Activated naive CD8-positive, alpha-beta T cell treated with anti-CD3 and anti-CD28 coated beads, Interleukin-2, amount 10 ng/mL, durations not matched to agents 7 days and 5 days (primary cell): Measurements from ENCODE around the gene SYNPO. TPM values are rescaled to one million over a fixed set of nuclear protein-coding genes. Genes with fewer than 3 reads are reported as not detected.

Source experiments
- ATAC-seq: fragments of 150-1000 bp; cut with Tn5 transposase; one replicate; pipeline ENCODE4 v1.10.0; 2021; ENCODE audit warnings: low read depth, moderate library complexity
- POLR2A ChIA-PET: fragments of 350-600 bp; sonication (Branson Sonifier 250); formaldehyde crosslinking; loops from one replicate; lab custom pipeline; 2021; ENCODE audit warnings: antibody characterized with exemption; lab: Charles Lee
- DNase-seq: peaks from one replicate; pipeline ENCODE4 v3.0.0; 2021
- H3K27ac Mint-ChIP-seq: one replicate; pipeline ENCODE4 v1.8.0; 2022; ENCODE audit warnings: mild to moderate bottlenecking, mixed read lengths
- H3K27me3 Mint-ChIP-seq: one replicate; pipeline ENCODE4 v1.8.0; 2022; ENCODE audit warnings: mild to moderate bottlenecking, moderate library complexity, mixed read lengths
- H3K36me3 Mint-ChIP-seq: one replicate; pipeline ENCODE4 v1.8.0; 2021; ENCODE audit warnings: mild to moderate bottlenecking, mixed read lengths
- H3K4me1 Mint-ChIP-seq: one replicate; pipeline ENCODE4 v1.8.0; 2021; ENCODE audit warnings: mixed read lengths
- H3K4me3 Mint-ChIP-seq: one replicate; pipeline ENCODE4 v1.8.0; 2022; ENCODE audit warnings: mild to moderate bottlenecking, moderate library complexity, mixed read lengths
- H3K9me3 Mint-ChIP-seq: one replicate; pipeline ENCODE4 v1.8.0; 2021; ENCODE audit warnings: mixed read lengths
- total RNA-seq, 2 experiments: library from RNA; stranded (reverse); gene quantifications; one replicate each; pipeline ENCODE4 v1.2.3, GENCODE V29; 2021

The SYNPO gene
- total RNA-seq, 2 experiments from 2014 or later: 0.25 to 0.28 TPM

DNA sequence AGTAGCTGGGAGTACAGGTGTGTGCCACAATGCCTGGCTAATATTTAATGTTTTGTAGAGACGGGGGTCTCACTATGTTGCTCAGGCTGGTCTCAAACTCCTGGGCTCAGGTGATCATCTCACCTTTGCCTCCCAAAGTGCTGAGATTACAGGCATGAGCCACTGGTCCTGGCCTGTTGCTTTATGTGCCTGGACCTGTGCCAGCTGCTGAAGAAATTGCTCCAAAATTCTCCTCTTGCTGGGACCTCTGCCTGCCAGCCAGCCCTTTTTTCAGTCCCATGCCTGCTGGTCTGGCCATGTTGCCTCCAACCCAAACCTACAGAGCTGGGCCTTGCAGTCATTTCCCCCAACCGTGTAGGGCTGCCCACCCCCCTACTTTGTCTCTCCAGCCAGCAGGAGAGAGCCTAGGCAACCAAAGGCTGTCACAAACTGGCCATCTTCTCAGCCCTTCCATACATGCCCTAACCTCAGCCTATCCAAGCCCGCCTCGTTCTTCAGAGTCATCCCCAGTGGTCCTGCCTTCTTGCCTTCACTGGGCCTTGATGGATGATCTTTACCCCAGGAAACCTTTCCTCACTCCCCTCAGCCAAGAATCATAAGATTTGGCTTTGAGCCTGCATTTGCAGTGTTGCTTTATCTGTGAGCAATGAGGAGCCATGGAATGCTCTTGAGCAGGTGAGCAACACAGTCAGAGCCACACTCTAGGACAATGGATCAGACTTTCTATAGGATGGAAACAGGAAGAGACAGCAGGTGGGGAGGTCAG, 27.4 kb upstream of the SYNPO start:
- Mint-ChIP-seq H3K4me3 (no peak overlapping the region), H3K9me3 (no peaks in the 10 kb centered on the region), H3K27ac (no peak overlapping the region), H3K36me3 (no peaks in the 10 kb centered on the region), H3K27me3 (peaks cover 2% of the 10 kb centered on the region), H3K4me1 (no peaks in the 10 kb centered on the region)
- POLR2A ChIA-PET: no interaction called here
- ATAC-seq (no peak), DNase-seq (no peak)

- no peak for ATAC-seq
- H3K4me3 Mint-ChIP-seq: no peak overlapping the region
Observed at GRCh38 chr5:150613991-150614660, 26.3 kb upstream of the SYNPO start.

GRCh38 chr5:150614661-150615060, 25.8 kb upstream of the SYNPO start:
- ATAC-seq (no peak), DNase-seq (no peak)
- Mint-ChIP-seq H3K36me3 (no peaks in the 10 kb centered on the region), H3K27ac (no peak overlapping the region), H3K4me3 (no peak overlapping the region), H3K27me3 (peaks cover 2% of the 10 kb centered on the region), H3K9me3 (no peaks in the 10 kb centered on the region), H3K4me1 (no peaks in the 10 kb centered on the region)
- POLR2A ChIA-PET: no interaction called here

More at GRCh38 chr5:150613991-150614660, 26.3 kb upstream of the SYNPO start:
- no peaks in the 10 kb centered on the region for H3K4me1 Mint-ChIP-seq
- POLR2A ChIA-PET: interaction anchor here (0.6 kb wide), 1 partner anchor 52 kb away, joined by 3 read pairs; no protein-coding TSS in a partner anchor
- H3K27ac Mint-ChIP-seq: no peak overlapping the region
- peaks cover 2% of the 10 kb centered on the region for H3K27me3 Mint-ChIP-seq
- no peak for DNase-seq
- H3K9me3 Mint-ChIP-seq: no peaks in the 10 kb centered on the region
- H3K36me3 Mint-ChIP-seq: no peaks in the 10 kb centered on the region

DNA sequence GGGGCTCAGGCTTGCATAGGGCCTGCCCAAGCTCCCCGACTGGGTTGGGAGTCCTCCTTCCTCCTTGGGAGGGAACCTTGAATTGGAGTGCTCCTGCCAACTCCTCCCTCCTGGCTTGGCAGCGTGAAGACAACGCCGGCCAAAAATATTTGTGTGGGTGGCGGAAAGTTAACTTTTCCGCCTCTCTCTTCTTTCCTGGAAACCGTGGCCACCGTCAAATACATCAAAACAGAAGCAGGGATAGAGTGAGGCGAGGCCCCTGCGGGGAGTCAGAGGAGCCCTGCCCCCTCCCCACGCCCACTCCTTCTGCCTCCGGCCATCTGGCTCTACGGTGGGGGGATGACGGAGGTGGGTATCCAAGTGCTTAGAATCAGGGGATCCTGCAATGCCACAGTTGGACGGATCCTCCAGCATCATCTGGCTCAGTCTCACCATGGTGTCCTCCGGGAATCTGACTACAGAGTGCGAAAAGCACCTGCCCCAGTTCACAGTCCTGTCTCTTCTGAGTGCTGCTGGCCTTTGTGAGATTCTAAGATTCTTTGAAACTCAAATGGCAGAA, 25.2 kb upstream of the SYNPO start:
- no peak for DNase-seq
- H3K36me3 Mint-ChIP-seq: no peaks in the 10 kb centered on the region
- H3K4me1 Mint-ChIP-seq: no peaks in the 10 kb centered on the region
- H3K9me3 Mint-ChIP-seq: no peaks in the 10 kb centered on the region
- H3K4me3 Mint-ChIP-seq: no peak overlapping the region
- H3K27me3 Mint-ChIP-seq: peaks cover 2% of the 10 kb centered on the region
- POLR2A ChIA-PET: no interaction called here
- ATAC-seq: no peak
- H3K27ac Mint-ChIP-seq: no peak overlapping the region

- ATAC-seq (no peak), DNase-seq (no peak)
- Mint-ChIP-seq H3K27me3 (peaks cover 2% of the 10 kb centered on the region), H3K4me1 (no peaks in the 10 kb centered on the region), H3K36me3 (no peaks in the 10 kb centered on the region), H3K27ac (no peak overlapping the region), H3K9me3 (no peaks in the 10 kb centered on the region), H3K4me3 (no peak overlapping the region)
- POLR2A ChIA-PET: no interaction called here
Observed at GRCh38 chr5:150616024-150616470, 24.4 kb upstream of the SYNPO start.

- DNase-seq (no peak), ATAC-seq (no peak)
- H3K4me1 Mint-ChIP-seq: no peaks in the 10 kb centered on the region
- peaks cover 2% of the 10 kb centered on the region for H3K27me3 Mint-ChIP-seq
- no peaks in the 10 kb centered on the region for H3K9me3 Mint-ChIP-seq
- no peak overlapping the region for H3K27ac Mint-ChIP-seq
- H3K4me3 Mint-ChIP-seq: no peak overlapping the region
- no peaks in the 10 kb centered on the region for H3K36me3 Mint-ChIP-seq
- POLR2A ChIA-PET: no interaction called here
Observed at GRCh38 chr5:150616506-150616905, 24.0 kb upstream of the SYNPO start.

DNA sequence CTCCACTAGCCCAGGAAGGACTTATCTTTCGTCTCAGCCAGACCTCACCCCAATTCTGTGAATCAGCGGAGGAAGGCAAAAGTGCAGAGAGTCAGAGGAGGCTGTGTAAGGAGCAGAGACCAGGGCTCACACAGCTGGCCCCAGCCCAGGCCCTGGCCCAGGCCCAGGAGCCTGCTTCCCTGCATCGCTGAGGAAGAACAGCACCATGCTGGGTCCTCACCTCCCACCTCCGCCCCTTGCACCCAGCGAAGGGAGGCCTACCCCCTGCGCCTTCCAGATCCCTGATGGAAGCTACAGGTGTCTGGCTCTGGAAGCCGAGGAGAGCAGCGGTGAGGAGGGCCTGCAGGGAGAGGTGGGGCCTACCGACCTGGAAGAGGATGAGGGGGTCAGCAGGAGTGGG, 22.3 kb upstream of the SYNPO start:
- Mint-ChIP-seq H3K9me3 (no peaks in the 10 kb centered on the region), H3K27me3 (peaks cover 6% of the 10 kb centered on the region), H3K36me3 (no peaks in the 10 kb centered on the region), H3K4me3 (no peak overlapping the region), H3K27ac (no peak overlapping the region), H3K4me1 (peaks cover 5% of the 10 kb centered on the region)
- DNase-seq: no peak
- ATAC-seq: no peak
- POLR2A ChIA-PET: no interaction called here

- no peaks in the 10 kb centered on the region for H3K9me3 Mint-ChIP-seq
- peaks cover 6% of the 10 kb centered on the region for H3K4me1 Mint-ChIP-seq
- ATAC-seq (no peak), DNase-seq (no peak)
- POLR2A ChIA-PET: no interaction called here
- H3K27ac Mint-ChIP-seq: no peak overlapping the region
- H3K36me3 Mint-ChIP-seq: no peaks in the 10 kb centered on the region
- peaks cover 6% of the 10 kb centered on the region for H3K27me3 Mint-ChIP-seq
- no peak overlapping the region for H3K4me3 Mint-ChIP-seq
Observed at GRCh38 chr5:150618588-150619281, 21.7 kb upstream of the SYNPO start.

GRCh38 chr5:150619359-150620230, 20.9 kb upstream of the SYNPO start:
- peaks cover 11% of the 10 kb centered on the region for H3K27me3 Mint-ChIP-seq
- peaks cover 1% of the 10 kb centered on the region for H3K36me3 Mint-ChIP-seq
- H3K27ac Mint-ChIP-seq: no peak overlapping the region
- DNase-seq (no peak), ATAC-seq (no peak)
- POLR2A ChIA-PET: no interaction called here
- no peak overlapping the region for H3K4me3 Mint-ChIP-seq
- H3K9me3 Mint-ChIP-seq: no peaks in the 10 kb centered on the region
- H3K4me1 Mint-ChIP-seq: peaks cover 11% of the 10 kb centered on the region

- POLR2A ChIA-PET: no interaction called here
- Mint-ChIP-seq H3K9me3 (no peaks in the 10 kb centered on the region), H3K27ac (no peak overlapping the region), H3K4me1 (peaks cover 11% of the 10 kb centered on the region), H3K36me3 (peaks cover 1% of the 10 kb centered on the region), H3K4me3 (no peak overlapping the region), H3K27me3 (peaks cover 15% of the 10 kb centered on the region)
- no peak for DNase-seq
- ATAC-seq: no peak
Observed at GRCh38 chr5:150621301-150621700, 19.2 kb upstream of the SYNPO start.

DNA sequence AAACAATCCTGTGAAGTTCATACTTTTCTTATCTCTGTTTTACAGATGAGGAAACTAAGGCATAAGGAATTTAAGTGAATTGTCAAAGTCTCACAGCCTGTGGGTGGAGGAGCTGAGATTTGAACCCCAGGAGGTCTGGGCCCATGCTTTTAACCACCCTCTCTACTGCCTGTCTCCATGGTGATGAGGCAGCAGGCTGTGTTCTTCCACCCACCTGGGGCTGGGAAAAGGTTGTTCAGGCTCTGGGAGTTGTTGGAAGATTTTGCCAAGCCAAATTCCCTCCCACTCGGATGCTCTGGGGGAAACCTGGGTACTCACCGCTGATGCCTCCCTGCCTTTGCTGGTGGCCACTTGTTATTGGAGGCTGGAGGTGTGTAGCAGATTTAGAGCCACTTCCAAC, 18.3 kb upstream of the SYNPO start:
- Mint-ChIP-seq H3K4me3 (no peak overlapping the region), H3K9me3 (no peaks in the 10 kb centered on the region), H3K4me1 (peaks cover 11% of the 10 kb centered on the region), H3K36me3 (peaks cover 1% of the 10 kb centered on the region), H3K27me3 (peaks cover 15% of the 10 kb centered on the region), H3K27ac (no peak overlapping the region)
- POLR2A ChIA-PET: no interaction called here
- DNase-seq (no peak), ATAC-seq (no peak)

DNA sequence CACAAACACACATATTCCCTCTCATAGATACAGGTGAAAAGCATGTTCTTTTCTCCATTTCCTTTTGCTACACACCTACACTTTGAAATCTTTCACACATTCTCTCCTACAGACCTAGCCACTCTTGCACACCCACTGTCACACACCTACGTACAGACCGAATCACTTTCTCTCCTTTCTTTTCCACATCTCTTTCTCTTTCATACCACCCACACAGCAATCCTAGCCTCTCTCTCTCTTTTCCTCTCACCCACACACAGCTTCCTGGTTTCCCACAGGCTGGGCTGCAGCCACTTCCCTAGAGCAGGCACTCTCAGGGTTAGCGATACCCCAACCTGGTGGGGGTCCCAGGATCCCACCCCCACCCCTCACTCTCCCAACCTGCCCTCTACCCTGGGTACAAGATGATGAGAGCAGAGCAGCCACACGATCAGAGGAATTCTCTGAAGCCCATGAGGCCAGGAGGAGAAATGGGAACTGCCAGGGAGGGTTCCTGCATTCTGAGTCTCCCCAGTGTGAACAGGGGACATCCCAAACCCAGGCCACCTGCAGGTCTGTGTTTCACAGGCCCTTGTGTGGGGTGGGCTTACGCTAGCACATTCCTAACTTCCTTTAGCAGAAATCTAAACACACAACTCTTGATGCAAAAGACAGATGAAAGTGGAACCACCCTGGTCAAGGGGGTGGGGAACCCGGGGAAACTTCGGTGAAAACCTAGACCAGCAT, 17.1 kb upstream of the SYNPO start:
- POLR2A ChIA-PET: no interaction called here
- no peak overlapping the region for H3K4me3 Mint-ChIP-seq

More for the DNA sequence above, 17.1 kb upstream of the SYNPO start:
- Mint-ChIP-seq H3K4me1 (peaks cover 11% of the 10 kb centered on the region), H3K36me3 (peaks cover 1% of the 10 kb centered on the region), H3K27me3 (peaks cover 13% of the 10 kb centered on the region), H3K27ac (no peak overlapping the region), H3K9me3 (no peaks in the 10 kb centered on the region)
- DNase-seq (no peak), ATAC-seq (no peak)
